SK-N-SH (cell line): Measurements from ENCODE around the gene ZNF19. TPM values are rescaled to one million over a fixed set of nuclear protein-coding genes. Genes with fewer than 3 reads are reported as not detected.

Source experiments
- CTCF ChIA-PET: fragments of 300-600, 350-600 bp; formaldehyde crosslinking; extraction: SDS; loops from one replicate; lab custom pipeline; 2021; lab: Yijun Ruan, JAX
- POLR2A ChIA-PET: fragments of 350-600 bp; sonication (Branson Sonifier 250); formaldehyde crosslinking; extraction: SDS; loops from one replicate; lab custom pipeline; 2020; ENCODE audit warnings: antibody characterized with exemption, inconsistent platforms; lab: Yijun Ruan, JAX
- DNase-seq: peaks from one replicate; pipeline ENCODE4 v3.0.0; 2012
- H2AFZ ChIP-seq: fragments of 200-600 bp; sonication (generic); 2 replicates; pipeline ENCODE4 v1.8.1; 2016; ENCODE audit warnings: antibody characterized with exemption, mild to moderate bottlenecking, low read depth
- H3F3A ChIP-seq: fragments of 200-600 bp; sonication (generic); replicated peaks from 2 replicates; pipeline ENCODE3; 2016; ENCODE audit warnings: antibody characterized with exemption, mild to moderate bottlenecking; ENCODE audit not compliant: insufficient read depth
- H3K27ac ChIP-seq, 2 experiments: fragments of 200-500 bp in 1 of 2; fragments of 200-600 bp in 1 of 2; sonication (Bioruptor generic) in 1 of 2; sonication (generic), shearing (Covaris generic) in 1 of 2; 2 replicates each; pipeline versions ENCODE4 v1.5.1 to v1.6.1; 2014 to 2016; ENCODE audit warnings: low read depth in 2 of 2, inconsistent platforms in 1 of 2, low read length in 1 of 2, mild to moderate bottlenecking in 1 of 2, mixed read lengths in 1 of 2
- H3K27me3 ChIP-seq: fragments of 200-600 bp; sonication (generic), shearing (Covaris generic); 2 replicates; pipeline ENCODE4 v1.6.1; 2016; ENCODE audit warnings: mixed run types; ENCODE audit not compliant: insufficient read depth
- H3K36me3 ChIP-seq, 2 experiments: fragments of 200-500 bp in 1 of 2; fragments of 200-600 bp in 1 of 2; sonication (Bioruptor generic) in 1 of 2; sonication (generic) in 1 of 2; replicated peaks in 1 of 2; 2 replicates each; pipeline versions ENCODE3 to v1.5.1; 2014 to 2016; ENCODE audit warnings: low read length in 1 of 2, mild to moderate bottlenecking in 1 of 2; ENCODE audit not compliant: insufficient read depth in 2 of 2, control insufficient read depth in 1 of 2
- H3K4me1 ChIP-seq, 2 experiments: fragments of 200-500 bp in 1 of 2; fragments of 200-600 bp in 1 of 2; sonication (Bioruptor generic) in 1 of 2; sonication (generic), shearing (Covaris generic) in 1 of 2; 2 replicates each; pipeline versions ENCODE4 v1.5.1 to v1.6.1; 2014 to 2016; ENCODE audit warnings: low read depth in 1 of 2, low read length in 1 of 2, mixed run types in 1 of 2; ENCODE audit not compliant: insufficient read depth in 2 of 2, control insufficient read depth in 1 of 2
- H3K4me2 ChIP-seq: fragments of 200-600 bp; sonication (generic), shearing (Covaris generic); 2 replicates; pipeline ENCODE4 v1.6.1; 2017; ENCODE audit warnings: mixed run types
- H3K4me3 ChIP-seq, 2 experiments: fragments of 200-500 bp in 1 of 2; fragments of 200-600 bp in 1 of 2; sonication (Bioruptor generic) in 1 of 2; sonication (generic), shearing (Covaris generic) in 1 of 2; 2 replicates each; pipeline versions ENCODE4 v1.5.1 to v1.8.1; 2014 to 2016; ENCODE audit warnings: low read depth in 2 of 2, inconsistent platforms in 1 of 2, low read length in 1 of 2, mild to moderate bottlenecking in 1 of 2, mixed read lengths in 1 of 2, moderate library complexity in 1 of 2
- H3K79me2 ChIP-seq: fragments of 200-600 bp; sonication (generic); 2 replicates; pipeline ENCODE4 v1.8.1; 2017; ENCODE audit warnings: mild to moderate bottlenecking; ENCODE audit not compliant: insufficient read depth
- H3K9ac ChIP-seq: fragments of 200-600 bp; sonication (generic); 2 replicates; pipeline ENCODE4 v1.6.1; 2017; ENCODE audit warnings: mixed run types
- H3K9me2 ChIP-seq: fragments of 200-600 bp; sonication (generic); 2 replicates; pipeline ENCODE4 v1.6.1; 2017; ENCODE audit warnings: mixed run types
- H3K9me3 ChIP-seq: fragments of 200-600 bp; sonication (generic); 2 replicates; pipeline ENCODE4 v1.6.1; 2017; ENCODE audit warnings: mixed run types, mild to moderate bottlenecking, moderate library complexity
- H4K20me1 ChIP-seq: fragments of 200-600 bp; sonication (generic); 2 replicates; pipeline ENCODE4 v1.6.1; 2017; ENCODE audit warnings: mild to moderate bottlenecking, mixed run types; ENCODE audit not compliant: insufficient read depth
- ELF1 ChIP-seq: IDR thresholded peaks from 2 replicates; pipeline ENCODE4 v1.4.0; 2012
- EZH2phosphoT487 ChIP-seq: fragments of 200-600 bp; sonication (generic); IDR thresholded peaks from 2 replicates; pipeline ENCODE4 v1.6.1; 2017; ENCODE audit warnings: low read depth, mixed run types, mild to moderate bottlenecking, antibody characterized with exemption, moderate library complexity, borderline replicate concordance
- FOXJ3 ChIP-seq: sonication (generic); formaldehyde crosslinking; IDR thresholded peaks from 2 replicates; pipeline ENCODE4 v1.5.1; 2020; ENCODE audit warnings: mild to moderate bottlenecking, missing genetic modification reagents
- GABPA ChIP-seq: IDR thresholded peaks from 2 replicates; pipeline ENCODE4 v1.4.0; 2012; ENCODE audit warnings: low read depth, mild to moderate bottlenecking
- GATA2 ChIP-seq: sonication (generic); formaldehyde crosslinking; IDR thresholded peaks from 2 replicates; pipeline ENCODE4 v1.5.0; 2020; ENCODE audit warnings: mild to moderate bottlenecking, missing genetic modification reagents
- MXI1 ChIP-seq: IDR thresholded peaks from 2 replicates; pipeline ENCODE4 v1.6.1; 2012; ENCODE audit warnings: mild to moderate bottlenecking, low read depth, low read length, improper control_type of control experiment
- RCOR1 ChIP-seq: fragments of 150-350 bp; IDR thresholded peaks from 2 replicates; pipeline ENCODE4 v1.6.1; 2017; ENCODE audit warnings: antibody characterized with exemption, low read length
- RFX5 ChIP-seq: IDR thresholded peaks from 2 replicates; pipeline ENCODE4 v1.6.1; 2012; ENCODE audit warnings: mild to moderate bottlenecking, improper control_type of control experiment, low read length
- SIN3A ChIP-seq: IDR thresholded peaks from 2 replicates; pipeline ENCODE4 v1.6.1; 2012; ENCODE audit warnings: low read depth, mild to moderate bottlenecking, low read length, moderate library complexity, borderline replicate concordance
- SMC3 ChIP-seq: IDR thresholded peaks from 2 replicates; pipeline ENCODE4 v1.6.1; 2012; ENCODE audit warnings: low read depth, low read length, improper control_type of control experiment
- WGBS: methylation state at CpG from one replicate; pipeline ENCODE4 v1.1.6; 2017; ENCODE audit warnings: low lambda C conversion rate; 5-methylcytosine and 5-hydroxymethylcytosine counted together
- polyA plus RNA-seq, 3 experiments: library from polyadenylated mRNA; depleted of rRNA; stranded (reverse); fragments of >200 nt; gene quantifications; 2 replicates each; pipeline ENCODE4 v1.2.3, GENCODE V29; 2012

Gene ZNF19
- polyA plus RNA-seq, 1 of the 3 experiments (the other 2 are of a cell fraction), result 1.4 TPM

GRCh38 chr16:71429581-71429980 is 59.5 kb downstream of the ZNF19 start (continued):
- no peak for TF ChIP-seq SMC3
- no peak for TF ChIP-seq EZH2phosphoT487

- 46% methylated on average over 2 of the region's 2 CpGs for WGBS
- Histone ChIP-seq H3K79me2 (no peaks in the 10 kb centered on the region), H3K9me2 (no peaks in the 10 kb centered on the region), H2AFZ (no peak overlapping the region), H3K4me2 (no peak overlapping the region), H3F3A (no peaks in the 10 kb centered on the region), H3K36me3 (no peaks in the 10 kb centered on the region), H3K9me3 (no peaks in the 10 kb centered on the region; the same call in 1 of the 2 replicates), H3K27ac (no peak overlapping the region), H3K27me3 (peaks cover 13% of the 10 kb centered on the region; the same call in 1 of the 2 replicates), H3K4me3 (no peak overlapping the region), H3K9ac (no peak overlapping the region), H4K20me1 (no peaks in the 10 kb centered on the region), H3K4me1 (no peaks in the 10 kb centered on the region; a peak in 1 of 4 replicates)
- no peak for TF ChIP-seq GATA2 (CRISPR knock-in tag)
- no peak for TF ChIP-seq FOXJ3
- no peak for TF ChIP-seq ELF1
- TF ChIP-seq MXI1, result no peak
- DNase-seq, result no peak
- POLR2A ChIA-PET, result no interaction called here
- CTCF ChIA-PET, result interaction anchor here (0.6 to 2.7 kb wide), 5 partner anchors 16 to 182 kb away, joined by 3 to 13 read pairs (median 3); no protein-coding TSS in a partner anchor
Observed at GRCh38 chr16:71428883-71429282, 60.2 kb downstream of the ZNF19 start.

- Histone ChIP-seq H3K79me2 (no peaks in the 10 kb centered on the region), H3K4me1 (no peaks in the 10 kb centered on the region; a peak in 1 of 4 replicates), H3K36me3 (no peaks in the 10 kb centered on the region), H3K9me2 (no peaks in the 10 kb centered on the region), H3K9ac (no peak overlapping the region), H4K20me1 (no peaks in the 10 kb centered on the region), H3K4me3 (no peak overlapping the region), H3K27ac (no peak overlapping the region), H3K4me2 (no peak overlapping the region), H2AFZ (no peak overlapping the region), H3F3A (no peaks in the 10 kb centered on the region), H3K9me3 (no peaks in the 10 kb centered on the region; the same call in 1 of the 2 replicates), H3K27me3 (peaks cover 13% of the 10 kb centered on the region; the same call in 1 of the 2 replicates)
- ChIA-PET POLR2A (no interaction called here), CTCF (interaction anchor here (1.1 to 2.7 kb wide), 3 partner anchors 16 to 182 kb away, joined by 3 to 13 read pairs (median 5); no protein-coding TSS in a partner anchor)
- TF ChIP-seq SIN3A (no peak), ELF1 (no peak)
- DNase-seq, result no peak
Observed at GRCh38 chr16:71428385-71428784, 60.7 kb downstream of the ZNF19 start.

- Histone ChIP-seq H2AFZ (0 out of 2 replicates have a peak overlapping the region, but pooled peaks have one; percentile 22), H3K4me1 (no peaks in the 10 kb centered on the region; a peak in 1 of 4 replicates), H3K36me3 (no peaks in the 10 kb centered on the region), H4K20me1 (no peaks in the 10 kb centered on the region), H3K9me3 (no peaks in the 10 kb centered on the region; the same call in 1 of the 2 replicates), H3K4me3 (no peak overlapping the region), H3K27me3 (peaks cover 13% of the 10 kb centered on the region; the same call in 1 of the 2 replicates), H3F3A (no peaks in the 10 kb centered on the region), H3K9me2 (no peaks in the 10 kb centered on the region), H3K79me2 (no peaks in the 10 kb centered on the region), H3K27ac (no peak overlapping the region), H3K9ac (no peak overlapping the region), H3K4me2 (peak overlapping the region; percentile 62; the same call in 1 of the 2 replicates)
- TF ChIP-seq FOXJ3 (no peak), RCOR1 (no peak), RFX5 (no peak), GABPA (no peak)
- POLR2A ChIA-PET, result no interaction called here
- WGBS, result 21% methylated on average over 12 of the region's 12 CpGs
- DNase-seq, result no peak
- CTCF ChIA-PET, result interaction anchor here (0.8 to 1.5 kb wide), 7 partner anchors 9 to 349 kb away, joined by 3 to 14 read pairs (median 3); no protein-coding TSS in a partner anchor
Observed at GRCh38 chr16:71426880-71427615, 62.1 kb downstream of the ZNF19 start.
